Erythroblast (primary cell): ENCODE results near the gene STK32C.

ENCODE experiments used
- GATA1 ChIP-seq: IDR thresholded peaks from 2 replicates; pipeline ENCODE4 v1.6.1; 2011; ENCODE audit warnings: low read depth, mild to moderate bottlenecking, control low read depth, low read length, moderate library complexity
- POLR2A ChIP-seq: IDR thresholded peaks from 2 replicates; pipeline ENCODE4 v1.6.1; 2011; ENCODE audit warnings: mild to moderate bottlenecking, low read length

- no peak for TF ChIP-seq POLR2A
- TF ChIP-seq GATA1 = no peak
Observed at GRCh38 chr10:132251928-132252327, 55.8 kb downstream of the STK32C start.
